ENCODE results near the gene STARD3. TPM values are rescaled to one million over a fixed set of nuclear protein-coding genes. Genes with fewer than 3 reads are reported as not detected.

STARD3 gene
- total and polyA plus RNA-seq, 2 donors (not counting 3 experiments of a cell fraction or from before 2014, with no cell fraction given), result 51.0 to 75.7 TPM

GRCh38 chr17:39704821-39705551 is 68.0 kb downstream of the STARD3 start:
- POLR2A ChIA-PET, result interaction anchor here (0.9 kb wide), 1 partner anchor 16 kb away, joined by 3 read pairs; no protein-coding TSS in a partner anchor
- H3K9me1 ChIP-seq (replicated peaks; ENCODE audit: control insufficient read depth, extremely low read depth, insufficient read depth, low read length), result no peaks in the 10 kb centered on the region
- H4K20me1 ChIP-seq (replicated peaks; ENCODE audit: control insufficient read depth, extremely low read depth, insufficient read depth, low read length), result no peaks in the 10 kb centered on the region
- TF ChIP-seq FOS (IDR thresholded peaks at IDR 0.05; ENCODE audit: borderline replicate concordance, insufficient read depth, low read length) (no peak), JUN (IDR thresholded peaks at IDR 0.05; ENCODE audit: borderline replicate concordance, insufficient read depth, insufficient read length, low read depth) (no peak)
- peaks cover 0 to under 1% of the 10 kb centered on the region in 2 experiments for H3K36me3 ChIP-seq (ENCODE audit: control insufficient read depth in 2 of 2, extremely low read depth in 1 of 2, insufficient read depth in 2 of 2, low read length in 2 of 2)
- DNase-seq (ENCODE audit: low read depth, low spot score) (no peak), FAIRE-seq (no peak)
- no peaks in the 10 kb centered on the region for H3K79me2 ChIP-seq (ENCODE audit: control insufficient read depth, insufficient read depth, low read length)
- H2AFZ ChIP-seq (ENCODE audit: low read depth, low read length), result no peak overlapping the region
- no peak overlapping the region for H3K4me3 ChIP-seq (replicated peaks in 1 of 3; ENCODE audit: insufficient read depth in 1 of 3, low read depth in 1 of 3, low read length in 3 of 3)
- peaks cover 0 to 2% of the 10 kb centered on the region in 2 experiments for H3K27me3 ChIP-seq (ENCODE audit: control insufficient read depth in 2 of 2, insufficient read depth in 2 of 2, low read length in 2 of 2)
- intact Hi-C loops (cut with micrococcal nuclease) (no loop called here), dilution Hi-C loops (cut with MboI; ENCODE audit: extremely low pct_ligation_motif_present, low sequenced_read_pairs) (no loop called here)
- no peak overlapping the region for H3K9ac ChIP-seq (replicated peaks; ENCODE audit: extremely low read depth, insufficient read depth, low read length)
- H3K9me3 ChIP-seq (replicated peaks; ENCODE audit: control insufficient read depth, insufficient read depth, low read length), result no peaks in the 10 kb centered on the region
- CTCF ChIA-PET, result interaction anchor here (0.8 to 1.0 kb wide), 3 partner anchors 14 to 51 kb away, joined by 3 to 4 read pairs (median 3); partner anchors contain the start of gene PGAP3
- no peaks in the 10 kb centered on the region for H3K4me1 ChIP-seq (ENCODE audit: control insufficient read depth, extremely low read depth, insufficient read depth, low read length)
- H3K4me2 ChIP-seq (ENCODE audit: insufficient read depth, low read length), result no peak overlapping the region
- BruUV-seq (replicated peaks), result no TSS peak
- no peak overlapping the region for H3K27ac ChIP-seq (ENCODE audit: insufficient read depth, low read depth, low read length)

DNA sequence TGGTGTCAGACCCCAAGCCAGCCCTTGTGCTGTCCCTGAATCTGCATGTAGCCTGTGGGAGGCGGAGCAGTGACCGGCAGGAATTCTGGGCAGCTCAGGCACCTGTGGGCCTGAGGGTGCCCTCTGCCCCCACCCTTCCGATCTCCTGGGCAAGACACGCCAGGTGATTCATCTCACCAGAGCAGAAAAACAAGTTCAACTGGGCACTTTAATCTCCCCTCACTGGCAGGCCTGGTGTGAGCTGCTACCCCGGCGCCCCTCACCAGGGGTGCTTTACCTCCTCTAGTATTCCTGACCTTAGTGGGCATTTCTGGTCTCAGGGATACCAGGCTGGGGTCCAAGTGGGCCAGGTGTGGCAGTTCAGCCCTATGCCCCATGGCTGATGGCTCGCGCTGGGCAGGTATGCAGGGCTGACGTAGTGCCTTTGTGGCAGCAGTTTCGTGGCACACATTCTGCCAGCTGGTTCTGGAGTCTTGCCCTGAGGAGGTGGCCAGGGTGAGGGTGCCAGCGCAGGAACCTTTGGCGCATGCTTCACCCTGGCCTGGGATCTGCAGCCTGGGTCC is 68.9 kb downstream of the STARD3 start:
- CTCF ChIA-PET, result no interaction called here
- intact Hi-C loops (cut with micrococcal nuclease), result no loop called here
- no peaks in the 10 kb centered on the region for H3K4me1 ChIP-seq (ENCODE audit: control insufficient read depth, extremely low read depth, insufficient read depth, low read length)
- peaks cover 0 to 2% of the 10 kb centered on the region in 2 experiments for H3K27me3 ChIP-seq (ENCODE audit: control insufficient read depth in 2 of 2, insufficient read depth in 2 of 2, low read length in 2 of 2)
- no peak overlapping the region for H2AFZ ChIP-seq (ENCODE audit: low read depth, low read length)
- no peaks in the 10 kb centered on the region for H3K9me3 ChIP-seq (replicated peaks; ENCODE audit: control insufficient read depth, insufficient read depth, low read length)
- no peak overlapping the region for H3K4me3 ChIP-seq (replicated peaks in 1 of 3; ENCODE audit: insufficient read depth in 1 of 3, low read depth in 1 of 3, low read length in 3 of 3)
- TF ChIP-seq GATA2 (IDR thresholded peaks at IDR 0.05; ENCODE audit: insufficient read depth, insufficient read length, low read depth, low read length), result no peak
- H3K9me1 ChIP-seq (replicated peaks; ENCODE audit: control insufficient read depth, extremely low read depth, insufficient read depth, low read length), result no peaks in the 10 kb centered on the region
- no peak for FAIRE-seq
- dilution Hi-C loops (cut with MboI; ENCODE audit: extremely low pct_ligation_motif_present, low sequenced_read_pairs), result no loop called here
- peaks cover 0 to 3% of the 10 kb centered on the region in 2 experiments for H3K36me3 ChIP-seq (ENCODE audit: control insufficient read depth in 2 of 2, extremely low read depth in 1 of 2, insufficient read depth in 2 of 2, low read length in 2 of 2)
- no peak for DNase-seq (ENCODE audit: low read depth, low spot score)
- no peak overlapping the region for H3K27ac ChIP-seq (ENCODE audit: insufficient read depth, low read depth, low read length)
- no peaks in the 10 kb centered on the region for H4K20me1 ChIP-seq (replicated peaks; ENCODE audit: control insufficient read depth, extremely low read depth, insufficient read depth, low read length)
- POLR2A ChIA-PET, result interaction anchor here (0.9 kb wide), 1 partner anchor 17 kb away, joined by 3 read pairs; no protein-coding TSS in a partner anchor
- no peak overlapping the region for H3K4me2 ChIP-seq (ENCODE audit: insufficient read depth, low read length)
- no TSS peak for BruUV-seq (replicated peaks)
- no peaks in the 10 kb centered on the region for H3K79me2 ChIP-seq (ENCODE audit: control insufficient read depth, insufficient read depth, low read length)
- no peak overlapping the region for H3K9ac ChIP-seq (replicated peaks; ENCODE audit: extremely low read depth, insufficient read depth, low read length)

Data from endothelial cell of umbilical vein (primary cell).